ENCODE results near the gene SMYD5.

SMYD5 gene

DNA sequence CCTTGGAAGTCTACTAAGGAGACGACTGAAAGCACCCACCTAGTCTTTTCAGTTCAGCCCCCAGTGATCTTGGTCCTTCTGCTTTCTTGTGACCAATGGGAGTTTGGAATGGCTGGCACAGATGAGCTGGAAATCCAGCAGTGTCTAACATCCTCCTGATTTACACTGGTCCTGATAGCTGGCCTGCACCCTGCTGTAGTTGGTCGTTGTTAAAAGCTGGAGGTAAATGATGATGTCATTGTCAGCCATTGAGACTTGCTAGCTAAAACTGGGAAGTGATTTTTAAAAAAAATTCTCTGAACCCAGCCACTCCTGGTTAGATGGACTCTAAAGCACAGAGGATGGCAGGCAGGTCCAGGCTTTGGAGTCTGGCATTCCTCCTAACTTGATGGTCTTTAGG, 39.4 kb downstream of the SMYD5 start:
- no peak overlapping the region for H3K4me3 ChIP-seq (ENCODE audit: low read depth, low read length)
- no peak for DNase-seq (ENCODE audit: low read depth)
- no peak for TF ChIP-seq CTCF (IDR thresholded peaks at IDR 0.05; ENCODE audit: control insufficient read depth, extremely low read depth, insufficient read depth)

GRCh38 chr2:73253901-73254300, 39.9 kb downstream of the SMYD5 start:
- DNase-seq (ENCODE audit: low read depth), result no peak
- H3K4me3 ChIP-seq (ENCODE audit: low read depth, low read length), result no peak overlapping the region
- TF ChIP-seq CTCF (IDR thresholded peaks at IDR 0.05; ENCODE audit: control insufficient read depth, extremely low read depth, insufficient read depth), result no peak

DNA sequence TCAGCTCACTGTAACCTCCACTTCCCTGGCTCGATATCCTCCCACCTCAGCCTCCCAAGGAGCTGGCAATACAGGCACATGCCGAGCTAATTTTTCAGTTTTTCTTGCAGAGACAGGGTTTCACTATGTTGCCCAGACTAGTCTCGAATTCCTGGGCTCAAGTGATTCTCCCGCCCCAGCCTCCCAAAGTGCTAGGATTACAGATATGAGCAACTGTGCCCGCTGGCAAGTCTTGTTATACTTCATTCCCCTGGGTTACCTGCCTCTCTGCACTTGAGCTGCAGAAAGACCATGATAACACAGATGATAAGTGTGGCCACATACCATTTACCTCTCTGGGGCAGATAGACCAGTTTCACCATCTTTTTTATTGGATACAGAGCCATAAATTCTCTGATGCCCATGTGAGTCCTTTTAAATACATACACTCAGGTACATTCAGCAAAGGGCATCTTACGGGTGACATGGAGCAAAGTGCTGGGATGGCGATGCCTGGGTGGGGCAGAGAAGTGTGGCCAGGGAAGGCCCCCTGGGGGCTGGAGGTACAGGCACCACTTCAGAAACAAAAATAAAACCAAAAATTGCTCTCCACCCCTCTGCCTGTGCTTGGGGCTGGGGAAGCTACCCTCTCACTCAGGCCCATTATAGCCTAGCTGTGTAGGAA, 40.4 kb downstream of the SMYD5 start:
- DNase-seq (ENCODE audit: low read depth), result no peak
- H3K4me3 ChIP-seq (ENCODE audit: low read depth, low read length), result no peak overlapping the region
- TF ChIP-seq CTCF (IDR thresholded peaks at IDR 0.05; ENCODE audit: control insufficient read depth, extremely low read depth, insufficient read depth), result no peak

GRCh38 chr2:73255007-73255644, 41.1 kb downstream of the SMYD5 start:
- H3K4me3 ChIP-seq (ENCODE audit: low read depth, low read length), result no peak overlapping the region
- no peak for TF ChIP-seq CTCF (IDR thresholded peaks at IDR 0.05; ENCODE audit: control insufficient read depth, extremely low read depth, insufficient read depth)
- DNase-seq (ENCODE audit: low read depth), result no peak

GRCh38 chr2:73255907-73256617, 42.0 kb downstream of the SMYD5 start:
- no peak overlapping the region for H3K4me3 ChIP-seq (ENCODE audit: low read depth, low read length)
- DNase-seq (ENCODE audit: low read depth), result no peak
- no peak for TF ChIP-seq CTCF (IDR thresholded peaks at IDR 0.05; ENCODE audit: control insufficient read depth, extremely low read depth, insufficient read depth)

DNA sequence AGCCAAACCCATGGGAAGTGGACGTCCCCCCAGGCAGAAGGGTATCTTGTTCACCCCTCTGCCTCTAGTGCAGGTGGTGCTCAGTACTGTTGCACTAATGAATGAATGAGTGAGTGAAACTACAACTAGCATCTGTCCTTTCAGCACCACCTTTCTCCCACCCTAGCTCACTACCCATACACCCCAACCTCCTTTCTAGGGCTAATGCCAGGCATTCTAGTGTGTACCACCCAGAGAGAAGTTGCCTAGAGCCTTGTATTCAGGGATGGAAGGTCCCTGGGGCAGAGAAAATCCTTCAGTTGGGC, 42.5 kb downstream of the SMYD5 start:
- no peak overlapping the region for H3K4me3 ChIP-seq (ENCODE audit: low read depth, low read length)
- DNase-seq (ENCODE audit: low read depth), result no peak
- no peak for TF ChIP-seq CTCF (IDR thresholded peaks at IDR 0.05; ENCODE audit: control insufficient read depth, extremely low read depth, insufficient read depth)
